Testis (tissue), 3 donors: ENCODE data around the gene VAMP8. TPM values are rescaled to one million over a fixed set of nuclear protein-coding genes. Genes with fewer than 3 reads are reported as not detected.

Experiments used
- DNase-seq: peaks from one replicate; pipeline ENCODE4 v3.0.0-alpha.2; 2019
- H3K27ac ChIP-seq, 2 donors: fragments of 200-600 bp; sonication (generic); one replicate each; pipeline ENCODE4 v1.5.1; 2019
- H3K27me3 ChIP-seq: fragments of 200-600 bp; sonication (generic); one replicate; pipeline ENCODE4 v1.5.1; 2019
- H3K36me3 ChIP-seq: fragments of 200-600 bp; sonication (generic); one replicate; pipeline ENCODE4 v1.5.1; 2017; ENCODE audit warnings: low read depth; ENCODE audit errors: missing control alignments
- H3K4me1 ChIP-seq: fragments of 200-600 bp; sonication (generic); one replicate; pipeline ENCODE4 v1.5.1; 2019
- H3K4me3 ChIP-seq, 2 donors: fragments of 200-600 bp; sonication (generic); one replicate each; pipeline ENCODE4 v1.5.1; 2017 to 2019
- H3K9me3 ChIP-seq: fragments of 200-600 bp; sonication (generic); one replicate; pipeline ENCODE4 v1.5.1; 2017
- POLR2A ChIP-seq: fragments of 450-650 bp; IDR thresholded peaks from one replicate; pipeline ENCODE4 v1.6.1; 2017; ENCODE audit warnings: antibody characterized with exemption, mild to moderate bottlenecking, moderate library complexity
- WGBS, 2 donors: methylation state at CpG; one replicate each; pipeline ENCODE4 v1.1.5; 2018; 5-methylcytosine and 5-hydroxymethylcytosine counted together
- intact Hi-C: fragments of 100-400 bp; cut with DNase I; formaldehyde crosslinking; loops from one replicate; pipeline ENCODE4 v1.15.1; 2023; ENCODE audit warnings: low total_unique reads
- polyA plus RNA-seq: library from polyadenylated mRNA; stranded (reverse); fragments of 350-450 nt; fragmentation: Illumina TruSeq; extraction: RNeasy Lipid Tissue Mini Kit (QIAGEN cat#74804); gene quantifications from one replicate; pipeline ENCODE4 v1.2.3, GENCODE V29; 2014; ENCODE audit warnings: low read depth, low replicate concordance; ENCODE audit not compliant: insufficient read depth
- total RNA-seq, 2 donors: library from RNA; depleted of rRNA; stranded (reverse); fragments of >200 nt; gene quantifications; one replicate each; pipeline ENCODE4 v1.2.3, GENCODE V29; 2016
- TF ChIP-seq, protein P1 (sequence below), 3 experiments: fragments of 450-650 bp in 2 of 3; fragments of 200-600 bp in 1 of 3; sonication (generic) in 1 of 3; IDR thresholded peaks; one replicate each; pipeline ENCODE4 v1.5.1; 2016 to 2019; ENCODE audit warnings: antibody characterized with exemption in 3 of 3, mild to moderate bottlenecking in 2 of 3, moderate library complexity in 1 of 3

VAMP8 gene
- total and polyA plus RNA-seq, 3 donors from 2014 or later: 10.8 to 59.0 (median 13.9) TPM

DNA sequence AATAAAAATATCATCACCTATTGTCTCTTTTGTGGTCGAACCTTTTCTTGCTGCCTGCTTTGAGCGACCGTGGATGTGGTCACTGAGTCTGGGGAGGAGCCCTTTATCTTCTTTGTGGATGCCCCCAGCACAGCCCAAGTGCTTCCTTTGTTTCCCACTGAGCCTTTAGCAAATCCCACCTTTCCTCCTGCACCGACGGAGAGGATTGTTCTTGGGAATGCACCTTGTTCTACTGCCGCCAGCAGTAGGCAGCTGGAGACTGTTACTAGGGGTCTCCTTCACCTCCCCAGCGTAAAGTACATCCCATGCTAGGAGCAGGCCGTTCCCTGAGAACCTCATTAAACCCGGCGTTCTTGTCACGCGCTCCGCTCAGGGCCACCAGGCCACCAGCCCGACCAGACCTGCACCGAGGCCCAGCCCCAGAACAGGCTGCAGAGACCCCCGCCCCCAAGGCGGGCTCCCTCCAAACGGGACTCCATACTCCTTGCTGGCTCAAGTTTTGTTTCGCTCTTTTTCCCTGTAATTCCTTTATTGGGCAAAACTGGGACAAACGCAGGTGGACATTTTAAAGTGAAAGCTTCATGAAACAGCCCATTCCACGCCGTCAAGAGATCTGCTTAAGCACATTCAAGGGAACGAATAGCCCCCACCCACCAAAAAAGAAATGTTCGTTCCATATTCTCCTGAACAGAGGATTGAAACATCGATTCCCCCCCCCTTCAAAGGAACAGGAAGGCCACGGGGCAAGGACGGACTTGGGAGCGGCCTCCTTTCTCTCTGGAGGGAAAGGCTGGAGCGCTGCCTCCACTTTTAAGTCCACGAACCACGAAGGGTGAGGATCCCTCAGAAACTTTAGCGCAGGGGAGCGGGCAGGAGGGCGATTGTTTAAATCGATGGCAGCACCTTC is 39.5 kb upstream of the VAMP8 start:
- intact Hi-C loops: loop anchor here (5.0 kb wide), 1 partner anchor 101 kb away; no protein-coding TSS in a partner anchor
- Histone ChIP-seq H3K27me3 (no peaks in the 10 kb centered on the region), H3K9me3 (no peaks in the 10 kb centered on the region), H3K36me3 (no peaks in the 10 kb centered on the region), H3K4me3 (peak overlapping the region; percentile 87 to 94), H3K27ac (peak overlapping the region; percentile 99), H3K4me1 (peaks cover 26% of the 10 kb centered on the region)
- DNase-seq: peak; percentile 84
- TF ChIP-seq, protein P1, sequence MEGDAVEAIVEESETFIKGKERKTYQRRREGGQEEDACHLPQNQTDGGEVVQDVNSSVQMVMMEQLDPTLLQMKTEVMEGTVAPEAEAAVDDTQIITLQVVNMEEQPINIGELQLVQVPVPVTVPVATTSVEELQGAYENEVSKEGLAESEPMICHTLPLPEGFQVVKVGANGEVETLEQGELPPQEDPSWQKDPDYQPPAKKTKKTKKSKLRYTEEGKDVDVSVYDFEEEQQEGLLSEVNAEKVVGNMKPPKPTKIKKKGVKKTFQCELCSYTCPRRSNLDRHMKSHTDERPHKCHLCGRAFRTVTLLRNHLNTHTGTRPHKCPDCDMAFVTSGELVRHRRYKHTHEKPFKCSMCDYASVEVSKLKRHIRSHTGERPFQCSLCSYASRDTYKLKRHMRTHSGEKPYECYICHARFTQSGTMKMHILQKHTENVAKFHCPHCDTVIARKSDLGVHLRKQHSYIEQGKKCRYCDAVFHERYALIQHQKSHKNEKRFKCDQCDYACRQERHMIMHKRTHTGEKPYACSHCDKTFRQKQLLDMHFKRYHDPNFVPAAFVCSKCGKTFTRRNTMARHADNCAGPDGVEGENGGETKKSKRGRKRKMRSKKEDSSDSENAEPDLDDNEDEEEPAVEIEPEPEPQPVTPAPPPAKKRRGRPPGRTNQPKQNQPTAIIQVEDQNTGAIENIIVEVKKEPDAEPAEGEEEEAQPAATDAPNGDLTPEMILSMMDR (IDR thresholded peaks at IDR 0.05): no peak
- no peak for TF ChIP-seq POLR2A
- WGBS, 2 donors: 0% methylated on average over 34 to 35 of the region's 35 CpGs

DNA sequence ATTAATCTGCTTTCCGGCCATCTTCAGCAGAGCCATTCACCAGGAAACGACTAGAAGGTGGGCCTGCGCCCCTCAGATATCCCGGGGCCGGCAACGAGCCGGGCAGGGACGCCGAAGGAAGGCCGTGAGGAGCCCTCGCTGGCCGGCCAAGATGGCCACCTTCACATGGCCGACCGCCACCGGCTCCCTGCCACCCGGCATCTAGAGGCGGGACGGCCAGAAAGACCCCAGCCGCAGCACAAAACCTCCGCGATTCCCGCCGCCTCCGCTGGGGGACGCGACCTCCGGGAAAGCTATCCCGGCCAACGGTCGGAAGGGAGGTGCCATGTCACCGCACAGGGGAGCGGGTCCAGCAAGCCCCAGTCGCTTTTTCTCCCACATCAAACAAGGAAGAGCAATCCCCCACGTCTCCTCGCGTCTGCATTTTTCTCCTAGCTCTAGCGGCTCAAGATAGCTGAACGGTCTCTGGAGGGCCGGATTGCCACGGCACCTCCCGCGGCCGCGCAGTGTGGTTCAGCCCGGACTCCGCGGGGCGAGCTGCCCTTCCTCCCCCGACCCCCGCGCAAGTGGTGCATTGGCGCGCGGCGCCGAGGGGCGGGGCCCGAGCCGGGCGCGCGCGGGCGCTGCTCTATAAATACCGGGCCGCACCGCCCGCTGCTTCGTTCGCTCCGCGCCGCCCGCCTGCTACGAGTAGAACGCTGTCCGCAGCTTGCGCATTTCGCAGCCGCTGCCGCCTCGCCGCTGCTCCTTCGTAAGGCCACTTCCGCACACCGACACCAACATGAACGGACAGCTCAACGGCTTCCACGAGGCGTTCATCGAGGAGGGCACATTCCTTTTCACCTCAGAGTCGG is 38.7 kb upstream of the VAMP8 start, which contains the start of gene MAT2A:
Gene MAT2A, plus strand, starts transcription at position 662 of the 854 bp plus-strand sequence. Its CDS starts 120 bp downstream, at position 782.
- 0% methylated on average over 1 to 65 of the region's 92 CpGs for WGBS, 2 donors
- TF ChIP-seq POLR2A: peak; percentile 96
- TF ChIP-seq, protein P1 (IDR thresholded peaks at IDR 0.05): peak; percentile 74 to 82 (median 81)
- intact Hi-C loops: loop anchor here (5.0 kb wide), 1 partner anchor 101 kb away; no protein-coding TSS in a partner anchor
- peak within 1 kb of the TSS; percentile 87 to 94 for H3K4me3 ChIP-seq
- H3K4me1 ChIP-seq: peaks cover 26% of the 10 kb centered on the region
- peak; percentile 94 for DNase-seq
- H3K9me3 ChIP-seq: no peaks in the 10 kb centered on the region
- peak within 1 kb of the TSS; percentile 99 for H3K27ac ChIP-seq
- H3K36me3 ChIP-seq: no peaks in the 10 kb centered on the region
- H3K27me3 ChIP-seq: no peaks in the 10 kb centered on the region

DNA sequence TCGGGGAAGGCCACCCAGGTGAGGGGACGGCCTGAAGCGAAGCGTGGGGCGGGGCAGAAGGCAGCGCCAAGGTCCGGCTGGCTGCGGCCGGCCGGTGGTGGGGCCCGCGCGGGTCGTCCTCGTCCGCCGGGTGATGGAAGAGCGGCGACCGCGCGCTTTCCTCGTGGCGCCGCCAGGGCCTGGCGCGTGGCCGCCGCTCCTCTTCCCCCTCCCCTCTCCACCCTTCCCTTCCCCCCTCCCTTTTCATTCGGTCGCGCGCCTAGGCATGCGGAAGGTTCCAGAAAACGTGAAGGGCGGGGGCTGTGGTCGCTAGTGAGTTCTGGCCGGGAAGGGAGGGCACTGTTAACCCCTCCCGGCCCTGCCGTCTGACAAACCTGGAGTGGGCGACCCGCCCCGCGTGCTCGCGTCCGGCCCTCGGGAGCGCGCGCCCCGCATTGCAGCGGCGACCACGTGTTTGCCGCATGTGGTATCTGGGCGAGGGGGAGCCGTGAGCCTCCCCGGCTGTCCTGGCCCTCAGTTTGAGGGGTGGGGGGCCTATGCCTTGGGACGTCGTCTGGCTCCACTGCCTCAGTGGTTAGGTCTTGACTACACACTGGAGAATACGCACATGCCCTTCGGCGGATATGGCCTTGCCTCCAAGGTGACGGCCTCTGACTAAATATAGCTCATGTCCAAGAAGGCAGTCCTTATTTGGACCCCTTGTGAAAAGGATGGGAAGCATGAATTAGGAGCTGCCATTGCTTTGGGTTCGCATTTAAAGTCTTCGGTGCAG is 37.8 kb upstream of the VAMP8 start:
- Histone ChIP-seq H3K27me3 (no peaks in the 10 kb centered on the region), H3K27ac (peak overlapping the region; percentile 99), H3K4me3 (peak overlapping the region; percentile 87 to 94), H3K36me3 (no peaks in the 10 kb centered on the region), H3K9me3 (no peaks in the 10 kb centered on the region), H3K4me1 (peaks cover 26% of the 10 kb centered on the region)
- TF ChIP-seq POLR2A: no peak
- TF ChIP-seq, protein P1 (IDR thresholded peaks at IDR 0.05): no peak
- DNase-seq: peak; percentile 80
- 0 to 1% methylated on average over 15 to 53 of the region's 67 CpGs for WGBS, 2 donors
- intact Hi-C loops: loop anchor here (5.0 kb wide), 1 partner anchor 102 kb away; no protein-coding TSS in a partner anchor

DNA sequence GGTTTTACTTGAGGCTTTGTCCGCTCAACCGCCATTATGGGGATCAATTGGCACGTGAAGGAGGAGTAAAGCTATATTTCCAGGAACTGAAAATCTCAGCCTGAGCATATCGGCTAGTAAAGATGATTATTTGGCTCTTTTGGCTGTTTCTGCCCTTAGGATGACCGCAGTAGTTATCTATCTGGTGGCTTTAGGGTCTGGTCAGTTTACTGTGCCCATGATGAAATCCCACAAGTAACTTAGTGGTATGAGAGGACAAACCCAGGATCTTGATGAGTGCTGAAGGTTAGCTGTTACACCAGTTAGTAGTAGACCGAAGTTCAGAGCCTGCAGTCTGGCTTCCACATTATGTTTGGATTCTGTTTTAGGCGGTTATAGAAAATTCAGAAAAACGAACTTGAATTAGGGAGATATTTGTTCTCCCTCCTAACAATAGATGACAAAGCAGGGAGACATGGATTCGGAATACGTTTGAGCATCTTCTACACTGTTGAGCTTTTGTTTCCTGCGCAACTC is 37.2 kb upstream of the VAMP8 start:
- no peak for TF ChIP-seq POLR2A
- TF ChIP-seq, protein P1 (IDR thresholded peaks at IDR 0.05): no peak
- peak overlapping the region; percentile 87 to 94 for H3K4me3 ChIP-seq
- peaks cover 26% of the 10 kb centered on the region for H3K4me1 ChIP-seq
- WGBS, 2 donors: 3 to 4% methylated on average over 11 of the region's 11 CpGs
- H3K9me3 ChIP-seq: no peaks in the 10 kb centered on the region
- peak overlapping the region; percentile 99 for H3K27ac ChIP-seq
- H3K36me3 ChIP-seq: no peaks in the 10 kb centered on the region
- intact Hi-C loops: no loop called here
- DNase-seq: no peak
- no peaks in the 10 kb centered on the region for H3K27me3 ChIP-seq
